Liver (tissue), 5 donors: ENCODE measurements around the gene ST6GALNAC5. TPM values are rescaled to one million over a fixed set of nuclear protein-coding genes. Genes with fewer than 3 reads are reported as not detected.

Source experiments
- polyA plus RNA-seq, 2 donors: library from polyadenylated mRNA; stranded (reverse) in 1 of 2; unstranded in 1 of 2; fragments of 200-250 nt in 1 of 2; fragments of >200 nt in 1 of 2; fragmentation: Nextera tagmentation in 1 of 2; extraction: Ambion mirVana in 1 of 2; gene quantifications; one replicate each; pipeline versions ENCODE4 v1.2.1 to v1.2.3, GENCODE V29; 2013 to 2015
- small RNA-seq: library from RNA; depleted of rRNA; stranded (forward); fragments of <200 nt; gene quantifications from one replicate; pipeline ENCODE3, GENCODE V24; 2014
- total RNA-seq, 2 donors: library from RNA; depleted of rRNA; stranded (reverse); fragments of >200 nt; gene quantifications; one replicate each; pipeline ENCODE4 v1.2.3, GENCODE V29; 2014
- donor health status: healthy.
- donor health status: healthy.
- donor health status: healthy.

Gene ST6GALNAC5
- total and polyA plus RNA-seq, 4 donors, result 0.09 to 0.17 TPM; not detected in 2

Small RNAs within 50 kb of the gene (small RNA-seq; reads per million reads assigned to genes)
- gene MIR7156, result not detected
